GM21619 (cell line): ENCODE measurements around the gene ATP2C2.

Source experiments
- ATAC-seq: cut with Tn5 transposase; IDR thresholded peaks from one replicate; pipeline ENCODE4 v1.9.1; 2021; ENCODE audit not compliant: unreplicated experiment

ATP2C2 gene

DNA sequence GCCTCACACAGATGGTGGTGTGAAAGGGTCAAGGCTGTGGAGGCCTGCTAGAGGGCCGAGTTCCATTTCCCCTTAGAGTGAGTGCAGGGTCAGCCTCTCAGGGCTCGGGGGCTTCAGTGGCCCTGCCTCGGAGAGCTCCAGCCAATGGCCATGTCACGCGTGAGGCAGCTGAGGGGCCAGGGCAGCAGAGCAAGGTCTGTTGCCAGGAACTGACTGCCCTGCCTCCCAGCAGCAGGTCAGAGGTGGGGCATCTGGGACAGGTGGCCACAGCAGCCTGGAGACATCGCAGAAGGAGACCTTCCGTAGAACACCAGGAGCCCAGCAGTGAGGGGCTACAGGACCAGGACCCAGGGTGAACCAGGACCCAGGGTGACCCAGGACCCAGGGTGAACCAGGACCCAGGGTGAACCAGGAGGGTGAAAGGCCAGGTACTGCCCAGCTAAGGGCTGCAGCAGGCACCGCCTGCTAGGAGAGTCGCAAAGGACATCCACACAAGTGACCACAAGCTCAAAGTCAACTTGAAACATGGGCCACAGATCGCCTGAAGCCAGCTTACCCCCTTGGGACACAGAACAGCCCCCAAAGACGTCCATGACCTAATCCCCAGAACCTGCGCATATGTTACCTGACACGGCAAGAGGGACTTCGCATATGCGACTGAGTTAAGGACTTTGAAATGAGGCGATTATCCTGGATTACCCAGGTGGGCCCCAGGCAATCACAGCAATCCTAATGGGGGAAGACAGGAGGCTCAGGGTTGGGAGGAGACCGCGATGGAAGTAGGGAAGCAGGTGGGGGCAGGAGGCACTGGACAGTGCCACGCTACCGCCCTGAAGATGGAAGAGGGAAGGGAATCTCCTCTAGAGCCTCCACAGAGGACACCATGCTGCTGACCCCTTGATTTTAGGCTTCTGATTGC is 141.0 kb downstream of the ATP2C2 start:
- no peak for ATAC-seq

- ATAC-seq = no peak
These were observed 143.0 kb downstream of the ATP2C2 start for GRCh38 chr16:84511180-84511800.

DNA sequence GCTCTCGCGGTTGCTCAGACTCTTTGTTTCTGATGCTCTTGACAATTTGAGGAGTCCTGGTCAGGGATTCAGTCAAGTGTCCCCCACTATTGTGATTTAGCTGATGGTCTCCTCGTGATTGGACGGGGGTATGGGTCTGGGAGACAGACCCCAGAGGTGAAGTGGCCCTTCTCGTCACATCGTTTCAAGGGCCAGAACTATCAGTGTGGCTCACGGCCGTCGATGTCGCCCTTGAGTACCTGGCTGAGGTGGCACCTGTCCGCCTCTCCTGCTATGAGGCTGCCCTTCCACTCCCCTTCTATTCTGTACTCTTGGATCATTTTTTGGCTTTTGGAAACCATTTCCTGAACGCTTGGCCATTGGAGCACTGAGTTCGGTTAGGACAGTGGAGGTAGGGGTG is 143.5 kb downstream of the ATP2C2 start:
- ATAC-seq = no peak

DNA sequence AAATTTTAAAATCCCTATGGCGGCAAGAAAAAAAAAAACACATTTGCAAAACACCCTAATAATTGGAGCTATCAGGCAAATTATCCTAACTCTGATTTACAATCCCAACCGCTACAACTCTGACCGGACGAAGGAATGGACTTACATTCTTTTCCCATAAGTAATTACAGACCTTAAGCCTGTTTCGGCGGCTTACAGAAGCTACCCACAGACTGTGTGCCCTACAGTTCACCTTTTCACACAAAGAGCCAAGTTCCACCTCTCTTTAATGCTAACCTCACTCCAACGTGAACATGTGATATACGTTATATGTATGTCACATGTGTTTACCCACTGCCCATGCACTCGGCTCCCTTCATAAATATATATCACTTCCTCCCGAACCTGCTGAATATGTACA is 144.8 kb downstream of the ATP2C2 start:
- no peak for ATAC-seq

DNA sequence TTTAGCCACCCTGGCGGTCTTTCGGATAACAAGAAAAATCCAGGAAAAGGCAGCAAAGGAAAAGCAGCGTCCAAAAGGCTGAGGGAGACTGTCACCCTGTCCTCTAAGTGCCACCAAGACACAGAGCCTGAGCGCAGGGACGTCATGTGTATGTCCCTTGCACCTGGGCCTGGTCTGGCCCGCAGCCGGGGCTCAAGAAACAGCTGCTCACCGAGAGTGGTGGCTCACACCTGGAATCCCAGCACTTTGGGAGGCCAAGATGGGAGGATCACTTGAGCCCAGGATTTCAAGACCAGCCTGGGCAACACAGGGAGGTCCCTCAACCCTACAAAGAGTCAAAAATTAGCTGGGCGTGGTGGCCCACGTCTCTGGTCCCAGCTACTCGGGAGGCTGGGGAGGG is 145.3 kb downstream of the ATP2C2 start:
- no peak for ATAC-seq
